HG03066 (cell line): ENCODE data around the gene XPO5.

Experiments used
- ATAC-seq: cut with Tn5 transposase; IDR thresholded peaks from one replicate; pipeline ENCODE4 v1.9.1; 2021; ENCODE audit warnings: low read depth; ENCODE audit not compliant: unreplicated experiment

The XPO5 gene

GRCh38 chr6:43477235-43478007, 98.4 kb downstream of the XPO5 start, which contains the start of gene TJAP1:
TSS of gene TJAP1 (plus strand) at chr6:43477570. CDS start at chr6:43499002, 21,432 bp downstream.
- ATAC-seq: peak; percentile 96

- ATAC-seq: no peak
Measured at GRCh38 chr6:43476746-43477145, 99.1 kb downstream of the XPO5 start.

GRCh38 chr6:43475516-43475915, 100.3 kb downstream of the XPO5 start:
- no peak for ATAC-seq

GRCh38 chr6:43472515-43472914, 103.3 kb downstream of the XPO5 start:
- ATAC-seq: no peak
